SK-N-MC (cell line): ENCODE results near the gene ATP8B1.
"Not testable (repeated sequence)": the region's sequence is repeated elsewhere in the genome, so short reads cannot be mapped to it uniquely, and the experiment has no call there.

Experiments
- DNase-seq: peaks from one replicate; pipeline ENCODE4 v3.0.0-alpha.2; 2011; ENCODE audit warnings: low read depth, low spot score
- H3K27ac ChIP-seq: fragments of 200-600 bp; sonication (generic); 2 replicates; pipeline ENCODE4 v1.5.1; 2016; ENCODE audit warnings: mixed run types
- H3K36me3 ChIP-seq: fragments of 200-600 bp; sonication (generic); 2 replicates; pipeline ENCODE4 v1.6.1; 2017; ENCODE audit warnings: antibody characterized with exemption, low read length, mixed read lengths; ENCODE audit not compliant: insufficient read depth
- H3K4me3 ChIP-seq: fragments of 200-600 bp; sonication (generic); 2 replicates; pipeline ENCODE4 v1.5.1; 2016
- H3K9ac ChIP-seq: fragments of 200-600 bp; sonication (generic); 2 replicates; pipeline ENCODE4 v1.8.0; 2017; ENCODE audit warnings: mixed run types, mixed read lengths; ENCODE audit not compliant: insufficient read length
- H3K9me3 ChIP-seq: fragments of 200-600 bp; sonication (generic); 2 replicates; pipeline ENCODE4 v1.6.1; 2017; ENCODE audit warnings: low read depth, mild to moderate bottlenecking, antibody characterized with exemption, low read length, moderate library complexity, mixed read lengths
- EZH2 ChIP-seq: fragments of 200-600 bp; sonication (generic); IDR thresholded peaks from one replicate; pipeline ENCODE4 v1.6.1; 2017; ENCODE audit warnings: antibody characterized with exemption
- FOXP2 ChIP-seq: optimal IDR thresholded peaks from 2 replicates; pipeline ENCODE3; 2011; ENCODE audit warnings: mild to moderate bottlenecking, moderate library complexity; ENCODE audit not compliant: insufficient read depth; ENCODE audit errors: extremely low read length, control extremely low read depth
- POLR2AphosphoS5 ChIP-seq: IDR thresholded peaks from 2 replicates; pipeline ENCODE4 v1.6.1; 2012; ENCODE audit warnings: mild to moderate bottlenecking, low read depth, low read length, borderline replicate concordance

The ATP8B1 gene

GRCh38 chr18:57803103-57803969 lies at the start of gene ATP8B1:
ATP8B1 (minus strand) TSS chr18:57803315; CDS start chr18:57731807, 71,508 bp downstream.
- Histone ChIP-seq H3K9ac (no peak within 1 kb of the TSS), H3K36me3 (no peaks in the 10 kb centered on the region), H3K4me3 (no peak within 1 kb of the TSS), H3K27ac (no peak within 1 kb of the TSS), H3K9me3 (no peaks in the 10 kb centered on the region)
- TF ChIP-seq EZH2 (no peak), FOXP2 (no peak), POLR2AphosphoS5 (no peak)
- no peak for DNase-seq

GRCh38 chr18:57850063-57850462 lies 46.9 kb upstream of the ATP8B1 start:
- H3K9ac ChIP-seq = no peak overlapping the region
- TF ChIP-seq EZH2 = no peak
- no peak for TF ChIP-seq FOXP2
- no peak for TF ChIP-seq POLR2AphosphoS5
- no peak overlapping the region for H3K4me3 ChIP-seq
- no peaks in the 10 kb centered on the region for H3K36me3 ChIP-seq
- H3K9me3 ChIP-seq = no peaks in the 10 kb centered on the region
- H3K27ac ChIP-seq = no peak overlapping the region
- DNase-seq = no peak

- not testable (repeated sequence) for DNase-seq, H3K36me3 ChIP-seq, H3K4me3 ChIP-seq, H3K27ac ChIP-seq, H3K9me3 ChIP-seq, H3K9ac ChIP-seq
Measured at GRCh38 chr18:57848374-57848773, 45.3 kb upstream of the ATP8B1 start.

- not testable (repeated sequence) for H3K27ac ChIP-seq, DNase-seq, H3K9me3 ChIP-seq, H3K36me3 ChIP-seq, H3K9ac ChIP-seq, H3K4me3 ChIP-seq
Measured at GRCh38 chr18:57847431-57847830, 44.3 kb upstream of the ATP8B1 start.

GRCh38 chr18:57846258-57846657 lies 43.1 kb upstream of the ATP8B1 start:
- TF ChIP-seq POLR2AphosphoS5 (no peak), EZH2 (no peak), FOXP2 (no peak)
- no peaks in the 10 kb centered on the region for H3K36me3 ChIP-seq
- H3K9me3 ChIP-seq = no peaks in the 10 kb centered on the region
- DNase-seq = no peak
- no peak overlapping the region for H3K4me3 ChIP-seq
- H3K27ac ChIP-seq = peak overlapping the region; percentile 22; the same call in 1 of the 2 replicates
- H3K9ac ChIP-seq = no peak overlapping the region

GRCh38 chr18:57845605-57846074 lies 42.5 kb upstream of the ATP8B1 start:
- no peak overlapping the region for H3K9ac ChIP-seq
- no peak for DNase-seq
- H3K27ac ChIP-seq = peak overlapping the region; percentile 22
- TF ChIP-seq FOXP2 (no peak), POLR2AphosphoS5 (no peak), EZH2 (no peak)
- H3K9me3 ChIP-seq = no peaks in the 10 kb centered on the region
- H3K4me3 ChIP-seq = no peak overlapping the region
- H3K36me3 ChIP-seq = no peaks in the 10 kb centered on the region

- Histone ChIP-seq H3K9ac (no peak overlapping the region), H3K27ac (no peak overlapping the region), H3K36me3 (no peaks in the 10 kb centered on the region), H3K4me3 (no peak overlapping the region), H3K9me3 (no peaks in the 10 kb centered on the region)
- TF ChIP-seq EZH2 (no peak), FOXP2 (no peak), POLR2AphosphoS5 (no peak)
- no peak for DNase-seq
Measured at GRCh38 chr18:57844319-57844718, 41.2 kb upstream of the ATP8B1 start.

GRCh38 chr18:57843386-57843785 lies 40.3 kb upstream of the ATP8B1 start:
- no peaks in the 10 kb centered on the region for H3K36me3 ChIP-seq
- no peak overlapping the region for H3K27ac ChIP-seq
- no peak for DNase-seq
- no peak overlapping the region for H3K4me3 ChIP-seq
- H3K9ac ChIP-seq = no peak overlapping the region
- TF ChIP-seq FOXP2 (no peak), POLR2AphosphoS5 (no peak), EZH2 (no peak)
- H3K9me3 ChIP-seq = no peaks in the 10 kb centered on the region

- Histone ChIP-seq H3K27ac (no peak overlapping the region), H3K9me3 (no peaks in the 10 kb centered on the region), H3K9ac (no peak overlapping the region), H3K36me3 (no peaks in the 10 kb centered on the region), H3K4me3 (no peak overlapping the region)
- TF ChIP-seq POLR2AphosphoS5 (no peak), EZH2 (no peak), FOXP2 (no peak)
- DNase-seq = no peak
Measured at GRCh38 chr18:57841568-57841967, 38.5 kb upstream of the ATP8B1 start.
